GM21528 (cell line): Measurements from ENCODE around the gene ACVRL1.
"Not testable (repeated sequence)": the region's sequence is repeated elsewhere in the genome, so short reads cannot be mapped to it uniquely, and the experiment has no call there.

ENCODE experiments used
- ATAC-seq: cut with Tn5 transposase; IDR thresholded peaks from one replicate; pipeline ENCODE4 v1.9.1; 2021; ENCODE audit warnings: mild to moderate bottlenecking, moderate library complexity; ENCODE audit not compliant: unreplicated experiment, low FRiP score

The ACVRL1 gene

GRCh38 chr12:51873251-51873994 lies 33.9 kb upstream of the ACVRL1 start:
- ATAC-seq: no peak

DNA sequence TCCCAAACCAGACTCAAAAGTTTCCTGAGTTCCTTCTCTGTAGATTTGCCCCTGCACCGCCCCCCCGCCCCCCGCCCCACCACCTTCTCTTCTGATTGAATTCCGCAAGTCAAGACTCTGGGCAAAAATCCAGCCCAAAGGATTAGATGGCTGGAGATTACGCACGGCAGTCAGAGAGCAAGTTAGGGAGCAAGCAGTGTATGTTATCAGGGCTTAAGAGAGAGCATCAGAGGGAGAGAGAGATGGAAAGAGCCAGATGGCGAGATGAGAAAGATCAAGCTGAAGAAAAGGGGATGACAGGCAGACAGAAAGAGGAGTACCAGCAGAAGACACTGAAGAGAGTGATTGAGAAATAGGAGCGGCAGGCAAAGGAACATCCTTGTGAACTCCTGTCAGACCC lies 33.3 kb upstream of the ACVRL1 start:
- ATAC-seq: no peak

GRCh38 chr12:51874486-51874885 lies 32.8 kb upstream of the ACVRL1 start:
- no peak for ATAC-seq

GRCh38 chr12:51879102-51879501 lies 28.2 kb upstream of the ACVRL1 start:
- no peak for ATAC-seq

- ATAC-seq: no peak
Measured at GRCh38 chr12:51883295-51883694, 24.0 kb upstream of the ACVRL1 start.

DNA sequence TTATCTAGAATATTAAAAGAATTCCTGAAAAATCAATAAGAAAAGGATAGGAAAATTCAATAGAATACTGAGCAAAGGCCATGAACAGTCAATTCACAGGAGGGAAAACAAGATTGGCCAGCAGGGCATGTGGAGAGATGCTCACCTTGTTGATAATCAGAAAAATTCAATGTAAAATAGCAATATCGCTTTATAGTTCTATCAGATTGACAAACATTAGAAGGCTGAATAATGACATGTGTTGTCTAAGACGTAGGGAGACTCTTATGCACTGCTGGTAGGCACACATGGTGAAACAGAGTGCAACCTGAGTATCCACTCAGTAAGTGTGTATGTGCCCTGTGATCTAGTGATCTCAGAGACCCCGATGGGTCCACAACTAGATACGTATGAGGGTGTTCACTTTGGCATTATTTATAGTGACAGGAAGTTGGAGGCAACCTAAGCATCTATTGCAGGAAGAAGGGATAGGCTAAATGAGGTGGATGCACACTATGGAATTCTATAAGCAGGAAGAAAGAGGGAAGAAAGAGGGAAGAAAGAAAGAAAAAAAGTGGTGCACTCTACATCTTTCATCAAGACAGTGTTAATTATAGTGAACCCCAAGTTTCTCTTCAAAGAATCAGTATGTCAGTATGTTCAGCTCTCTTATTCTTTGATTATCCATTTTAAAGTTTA lies 23.2 kb upstream of the ACVRL1 start:
- no peak for ATAC-seq

GRCh38 chr12:51884676-51885229 lies 22.6 kb upstream of the ACVRL1 start:
- no peak for ATAC-seq

GRCh38 chr12:51885294-51886020 lies 21.8 kb upstream of the ACVRL1 start:
- ATAC-seq: not testable (repeated sequence)

- no peak for ATAC-seq
Measured at GRCh38 chr12:51886021-51886710, 21.1 kb upstream of the ACVRL1 start.

DNA sequence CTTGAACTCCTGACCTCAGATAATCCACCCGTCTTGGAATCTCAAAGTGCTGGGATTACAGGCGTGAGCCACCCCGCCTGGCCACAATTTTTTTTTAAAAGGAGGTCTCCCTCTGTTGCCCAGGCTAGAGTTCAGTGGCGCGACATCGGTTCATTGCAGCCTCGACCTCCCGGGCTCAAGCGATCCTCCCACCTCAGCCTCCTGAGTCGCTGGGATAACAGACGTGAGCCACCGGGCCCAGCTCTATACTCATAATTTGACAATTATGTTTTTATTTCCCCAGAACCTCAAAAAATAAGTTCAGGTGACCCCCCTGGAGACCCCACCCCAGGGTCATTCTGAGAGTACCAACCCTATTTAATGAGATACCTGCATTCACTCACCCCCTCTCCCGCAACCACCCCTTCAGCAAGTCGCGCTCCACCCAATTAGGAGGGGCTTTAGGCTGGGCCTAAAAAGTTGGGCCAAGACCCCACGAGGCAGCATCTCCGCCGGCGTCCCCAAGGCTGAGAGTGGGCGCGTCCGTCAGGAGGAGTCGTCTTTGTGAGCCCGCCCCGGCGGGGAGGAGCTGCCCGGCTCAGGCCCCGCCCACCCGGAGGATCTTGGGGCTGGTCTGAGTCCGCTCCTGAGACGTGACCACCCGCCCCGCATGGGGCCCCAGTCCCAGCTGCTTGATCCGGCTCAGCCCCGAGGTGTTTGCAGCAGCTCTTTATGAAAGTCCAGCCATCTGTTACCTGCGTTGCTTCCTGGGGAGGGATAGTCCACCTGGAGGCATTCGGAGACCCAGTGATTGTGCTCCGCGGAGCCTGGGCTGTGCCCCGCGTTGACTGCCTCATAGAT lies 19.6 kb upstream of the ACVRL1 start, which contains the start of gene ANKRD33:
ANKRD33 (plus strand) TSS at position 628 of the 840 bp plus-strand sequence; CDS start at position 712, 84 bp downstream.
- ATAC-seq: no peak

- ATAC-seq: no peak
Measured at GRCh38 chr12:51888316-51889215, 18.7 kb upstream of the ACVRL1 start.

DNA sequence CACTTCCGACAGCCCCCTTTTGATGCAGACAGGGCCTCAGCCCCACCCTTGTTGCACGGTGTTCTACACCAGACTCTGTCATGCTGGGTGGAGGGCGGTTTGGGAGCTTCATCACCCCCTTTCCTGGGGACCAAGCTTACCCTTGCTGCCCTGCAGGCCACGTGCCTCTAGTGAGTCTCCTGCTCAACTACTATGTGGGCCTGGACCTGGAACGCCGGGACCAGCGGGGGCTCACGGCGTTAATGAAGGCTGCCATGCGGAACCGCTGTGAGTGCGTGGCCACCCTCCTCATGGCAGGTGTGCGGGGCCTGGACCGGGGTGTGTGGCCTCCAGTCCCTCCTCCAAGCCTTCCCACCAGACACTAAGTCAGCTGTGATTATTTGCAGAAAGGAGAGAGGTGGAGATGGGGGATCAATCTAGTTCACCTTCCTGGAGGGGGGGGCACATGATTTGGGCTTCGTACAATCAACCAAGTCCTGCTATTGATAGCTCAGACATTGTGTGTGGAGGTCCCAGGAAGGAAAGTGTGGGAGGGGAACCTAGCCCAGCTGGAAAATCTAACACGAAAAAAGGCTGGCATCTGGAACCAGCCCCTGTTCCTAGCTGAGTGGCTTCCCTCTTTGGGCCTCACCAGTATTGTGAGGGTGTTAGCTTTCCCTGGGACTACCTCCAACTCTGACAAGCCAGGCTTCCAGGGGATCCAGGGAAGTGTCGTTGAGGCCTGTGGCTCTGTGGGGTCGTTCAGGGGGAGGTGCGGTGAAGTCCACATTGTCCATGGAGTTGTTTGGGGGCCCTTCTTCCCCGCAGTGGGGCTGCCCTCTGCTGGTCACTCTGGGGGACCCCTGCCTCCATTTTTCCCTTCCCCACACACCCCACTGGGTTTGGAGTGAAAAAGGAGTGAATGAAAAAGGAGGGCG lies 17.8 kb upstream of the ACVRL1 start:
- ATAC-seq: no peak

DNA sequence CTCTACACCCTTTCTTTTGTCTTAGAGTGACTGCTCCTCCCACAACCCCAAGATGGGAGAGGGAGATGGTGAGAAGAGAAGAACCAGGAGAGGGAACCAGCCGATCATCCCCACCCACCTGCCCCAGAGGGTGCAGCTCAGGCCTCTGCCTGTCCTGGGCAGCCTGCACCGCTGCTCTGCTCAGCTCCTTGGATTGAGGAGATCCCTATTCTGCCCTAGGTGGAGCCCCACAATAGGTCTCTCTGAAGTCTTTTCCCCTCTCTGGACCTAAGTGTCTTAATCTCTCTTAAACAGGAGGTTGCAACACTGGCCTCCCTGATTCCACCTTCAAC lies 17.2 kb upstream of the ACVRL1 start:
- no peak for ATAC-seq

DNA sequence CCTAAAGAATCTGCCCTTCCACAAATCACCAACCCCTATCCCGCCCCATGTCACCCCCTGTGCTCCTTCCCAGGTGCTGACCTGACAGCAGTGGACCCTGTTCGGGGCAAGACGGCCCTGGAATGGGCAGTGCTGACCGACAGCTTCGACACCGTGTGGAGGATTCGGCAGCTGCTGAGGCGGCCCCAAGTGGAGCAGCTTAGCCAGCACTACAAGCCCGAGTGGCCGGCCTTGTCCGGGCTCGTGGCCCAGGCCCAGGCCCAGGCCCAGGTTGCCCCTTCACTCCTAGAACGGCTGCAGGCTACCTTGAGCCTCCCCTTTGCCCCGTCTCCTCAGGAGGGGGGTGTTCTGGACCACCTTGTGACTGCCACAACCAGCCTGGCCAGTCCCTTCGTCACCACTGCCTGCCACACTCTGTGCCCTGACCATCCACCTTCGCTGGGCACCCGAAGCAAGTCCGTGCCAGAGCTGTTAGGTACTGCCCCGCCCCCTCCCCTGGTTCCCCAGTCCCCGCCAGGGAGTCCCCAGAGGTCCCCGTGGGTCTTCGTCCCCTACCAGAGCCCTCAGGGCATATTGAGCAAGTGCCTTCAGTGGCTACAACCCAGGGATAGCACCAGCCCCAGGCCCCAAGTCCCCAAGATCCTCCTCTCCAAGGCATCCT lies 16.7 kb upstream of the ACVRL1 start:
- ATAC-seq: no peak

- no peak for ATAC-seq
Measured at GRCh38 chr12:51891843-51892242, 15.5 kb upstream of the ACVRL1 start.

DNA sequence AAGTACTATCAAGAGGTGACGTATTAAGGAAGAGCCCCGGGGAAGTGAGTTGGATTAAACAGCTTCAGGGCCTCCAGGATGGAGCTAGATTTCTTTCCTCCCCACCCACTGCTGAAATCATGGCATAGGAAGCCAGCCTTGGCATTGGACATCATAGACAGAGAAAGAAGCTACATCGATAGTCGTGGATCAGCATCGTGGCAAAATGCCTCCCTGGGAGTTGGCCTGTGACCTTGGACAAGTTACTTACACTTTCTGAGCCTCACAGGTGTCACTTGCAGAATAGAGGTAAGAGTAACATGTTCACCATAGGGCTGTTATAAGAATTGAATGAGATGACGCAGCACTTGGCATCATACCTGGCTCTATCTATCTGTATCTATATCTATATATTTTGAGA lies 13.5 kb upstream of the ACVRL1 start:
- no peak for ATAC-seq
